GM10847 (cell line): ENCODE measurements around the gene NUB1.

Source experiments
- POLR2A ChIP-seq: IDR thresholded peaks from 2 replicates; pipeline ENCODE4 v1.6.1; 2011; ENCODE audit not compliant: insufficient read length; ENCODE audit errors: extremely low read depth

NUB1 gene

GRCh38 chr7:151408839-151409666 is 67.4 kb downstream of the NUB1 start:
- TF ChIP-seq POLR2A, result no peak

GRCh38 chr7:151409667-151410404 is 68.2 kb downstream of the NUB1 start, which contains the start of gene WDR86:
Gene WDR86 (minus strand): TSS chr7:151410038. CDS start chr7:151409589, 449 bp downstream.
- TF ChIP-seq POLR2A, result no peak

GRCh38 chr7:151410405-151411390 is 69.1 kb downstream of the NUB1 start:
- no peak for TF ChIP-seq POLR2A

- TF ChIP-seq POLR2A, result no peak
These were observed 69.9 kb downstream of the NUB1 start for GRCh38 chr7:151411551-151411950.

GRCh38 chr7:151412318-151412717 is 70.7 kb downstream of the NUB1 start:
- TF ChIP-seq POLR2A, result no peak

GRCh38 chr7:151413241-151413640 is 71.6 kb downstream of the NUB1 start:
- TF ChIP-seq POLR2A, result no peak

GRCh38 chr7:151415375-151416105 is 73.9 kb downstream of the NUB1 start:
- TF ChIP-seq POLR2A, result no peak

- no peak for TF ChIP-seq POLR2A
These were observed 74.7 kb downstream of the NUB1 start for GRCh38 chr7:151416112-151416940.

GRCh38 chr7:151416941-151417315 is 75.3 kb downstream of the NUB1 start:
- no peak for TF ChIP-seq POLR2A

GRCh38 chr7:151420144-151420543 is 78.5 kb downstream of the NUB1 start:
- no peak for TF ChIP-seq POLR2A

- TF ChIP-seq POLR2A, result no peak
These were observed 80.6 kb downstream of the NUB1 start for GRCh38 chr7:151422212-151422611.

GRCh38 chr7:151423226-151423625 is 81.6 kb downstream of the NUB1 start:
- TF ChIP-seq POLR2A, result no peak

GRCh38 chr7:151423936-151424335 is 82.3 kb downstream of the NUB1 start:
- no peak for TF ChIP-seq POLR2A

GRCh38 chr7:151424799-151425198 is 83.2 kb downstream of the NUB1 start:
- no peak for TF ChIP-seq POLR2A
